ENCODE measurements around the gene PDLIM1.

The PDLIM1 gene

DNA sequence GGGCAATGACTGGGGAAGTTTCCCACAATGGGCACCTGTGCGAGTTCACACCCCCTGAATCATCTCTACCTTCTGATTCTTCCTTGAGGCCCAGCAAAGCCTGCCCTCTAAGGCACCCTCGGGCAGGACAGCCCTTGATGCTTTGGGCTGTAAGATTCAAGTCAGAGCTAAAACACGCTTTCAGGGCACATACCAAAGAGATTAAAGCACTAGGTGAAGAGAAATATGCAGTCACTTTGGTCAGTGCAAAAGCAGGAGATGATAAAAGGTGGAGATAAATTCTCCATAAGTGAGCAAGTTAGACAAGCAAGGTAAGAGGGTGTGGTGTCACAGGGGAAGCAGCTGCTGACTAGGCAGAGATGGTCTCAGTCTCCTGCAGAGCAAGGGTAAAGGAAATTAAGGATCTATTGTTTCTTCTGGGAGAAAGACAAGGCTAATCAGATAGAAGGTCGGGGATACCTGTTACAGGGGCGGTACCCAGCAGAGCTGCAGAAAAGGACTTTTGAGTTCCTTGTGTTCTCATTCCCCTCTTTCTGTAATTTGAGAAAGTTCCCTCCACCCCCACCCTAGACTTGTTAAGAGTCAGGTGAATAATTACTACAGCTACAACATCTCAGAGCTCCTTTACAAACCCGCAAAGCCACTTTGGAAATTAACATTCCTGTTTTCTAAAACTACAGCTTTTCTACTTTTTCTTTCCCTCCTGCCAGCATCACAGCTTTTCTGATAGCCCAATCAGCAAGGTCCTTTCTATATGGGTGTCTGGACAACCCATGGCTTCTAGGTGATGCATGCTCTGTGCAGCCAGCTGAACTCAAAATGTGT is 26.4 kb downstream of the PDLIM1 start:
- DNase-seq (no peak), ATAC-seq (no peak)

- ATAC-seq, result no peak
- DNase-seq, result no peak
Observed at GRCh38 chr10:95263864-95264226, 27.0 kb downstream of the PDLIM1 start.

- no peak for DNase-seq
- no peak for ATAC-seq
Observed at GRCh38 chr10:95262763-95263518, 27.9 kb downstream of the PDLIM1 start.

- no peak for ATAC-seq
- no peak for DNase-seq
Observed at GRCh38 chr10:95261926-95262325, 28.9 kb downstream of the PDLIM1 start.

DNA sequence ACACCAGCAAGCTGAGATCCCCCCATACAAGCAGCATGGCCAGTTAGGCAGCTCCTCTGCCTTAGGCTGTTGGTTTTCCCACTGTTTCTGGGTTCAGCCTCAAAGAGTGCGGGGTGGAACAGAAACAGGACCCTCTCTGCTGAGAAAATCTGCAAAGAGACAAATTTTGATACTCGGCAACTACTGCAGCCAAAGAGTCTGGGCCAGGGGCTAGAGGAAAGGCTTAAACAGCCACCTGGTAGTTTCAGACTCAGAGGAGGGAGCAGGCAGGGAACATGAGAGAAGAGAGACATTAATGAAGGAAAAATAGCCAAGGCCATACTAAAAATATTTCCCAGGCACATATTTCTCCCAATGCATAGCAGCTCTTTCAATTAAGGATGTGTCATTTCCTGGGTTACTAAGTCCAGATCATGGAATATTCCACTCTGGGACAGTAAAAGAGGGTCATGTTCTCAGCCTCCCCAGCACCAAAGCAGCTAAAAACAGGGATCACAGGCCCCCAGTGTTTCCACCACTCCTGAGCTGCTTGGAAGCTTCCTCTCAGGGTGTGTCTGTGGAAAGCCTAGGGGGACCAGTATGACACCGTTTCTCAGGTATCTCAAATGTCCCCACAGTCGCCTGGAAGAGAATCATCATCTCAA is 29.8 kb downstream of the PDLIM1 start:
- DNase-seq, result no peak
- ATAC-seq, result no peak

- no peak for ATAC-seq
- no peak for DNase-seq
Observed at GRCh38 chr10:95260397-95260881, 30.4 kb downstream of the PDLIM1 start.

DNA sequence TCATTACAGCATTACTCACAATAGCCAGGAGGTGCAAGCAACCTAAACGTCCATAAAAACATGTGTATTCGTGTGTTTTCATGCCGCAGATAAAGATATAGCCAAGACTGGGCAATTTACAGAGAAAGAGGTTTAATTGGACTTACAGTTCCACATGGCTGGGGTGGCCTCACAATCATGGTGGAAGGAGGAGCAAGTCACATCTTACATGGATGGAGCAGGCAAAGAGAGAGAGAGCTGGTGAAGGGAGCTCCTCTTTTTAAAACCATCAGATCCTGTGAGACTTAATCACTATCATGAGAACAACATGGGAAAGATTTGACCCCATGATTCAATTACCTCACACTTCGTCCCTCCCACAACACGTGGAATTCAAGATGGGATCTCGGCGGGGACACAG is 33.0 kb downstream of the PDLIM1 start:
- DNase-seq (no peak), ATAC-seq (no peak)

DNA sequence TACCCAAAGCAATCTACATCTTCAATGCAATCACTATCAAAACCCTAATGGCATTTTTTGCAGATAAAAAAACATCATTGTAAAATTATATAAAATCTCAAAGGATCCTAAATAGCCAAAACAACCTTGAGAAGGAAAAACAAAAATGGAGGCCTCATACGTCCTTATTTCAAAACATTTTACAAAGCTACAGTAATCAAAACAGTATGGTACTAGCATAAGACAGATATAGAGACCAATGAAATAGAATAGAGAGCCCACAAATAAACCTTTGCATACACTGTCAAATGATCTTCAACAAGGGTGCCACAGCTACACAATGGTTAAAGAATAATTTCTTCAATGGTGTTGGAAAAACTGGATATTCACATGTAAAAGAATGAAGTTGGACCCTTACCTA is 34.5 kb downstream of the PDLIM1 start:
- ATAC-seq (no peak), DNase-seq (no peak)

GRCh38 chr10:95254629-95255028 is 36.2 kb downstream of the PDLIM1 start:
- DNase-seq (no peak), ATAC-seq (no peak)

DNA sequence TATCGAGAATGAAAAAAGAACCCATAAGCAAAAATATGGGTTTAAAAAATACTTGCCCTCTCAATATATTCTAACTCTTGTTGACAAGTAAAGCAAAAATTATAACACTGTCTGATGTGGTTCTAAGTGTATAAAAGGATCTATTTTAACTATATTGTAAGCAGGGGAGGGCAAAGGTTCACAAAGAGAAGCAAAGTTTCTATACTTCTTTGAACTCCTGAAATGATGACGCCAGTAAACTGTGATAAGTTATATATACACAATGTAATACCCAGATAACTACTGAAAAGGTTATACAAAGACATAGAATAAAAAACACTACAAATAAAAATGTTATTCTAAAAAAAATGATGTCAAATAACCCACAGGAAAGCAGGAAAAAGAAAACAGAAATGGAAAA is 37.1 kb downstream of the PDLIM1 start:
- no peak for DNase-seq

DNA sequence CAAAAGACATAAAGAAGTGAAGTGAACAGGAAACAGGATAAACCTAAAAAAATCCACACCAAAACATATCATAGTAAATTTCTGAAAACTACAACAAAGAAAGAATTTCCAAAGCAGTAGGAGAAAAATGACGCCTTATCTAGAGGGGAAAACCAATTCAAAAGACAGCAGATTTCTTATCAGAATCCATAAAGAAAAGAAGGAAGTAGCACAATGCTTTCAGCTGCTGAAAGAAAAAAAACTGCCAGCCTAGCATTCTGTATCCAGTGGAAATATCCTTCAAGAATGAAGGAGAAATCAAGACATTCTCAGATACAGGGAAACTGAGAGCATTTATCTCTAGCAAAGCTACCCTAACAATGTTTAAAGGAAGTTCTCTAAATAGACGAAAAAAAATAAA is 37.8 kb downstream of the PDLIM1 start:
- ATAC-seq, result no peak
- DNase-seq, result no peak

More for the DNA sequence above, 37.1 kb downstream of the PDLIM1 start:
- ATAC-seq, result no peak

GRCh38 chr10:95250856-95251255 is 39.9 kb downstream of the PDLIM1 start:
- DNase-seq (no peak), ATAC-seq (no peak)

DNA sequence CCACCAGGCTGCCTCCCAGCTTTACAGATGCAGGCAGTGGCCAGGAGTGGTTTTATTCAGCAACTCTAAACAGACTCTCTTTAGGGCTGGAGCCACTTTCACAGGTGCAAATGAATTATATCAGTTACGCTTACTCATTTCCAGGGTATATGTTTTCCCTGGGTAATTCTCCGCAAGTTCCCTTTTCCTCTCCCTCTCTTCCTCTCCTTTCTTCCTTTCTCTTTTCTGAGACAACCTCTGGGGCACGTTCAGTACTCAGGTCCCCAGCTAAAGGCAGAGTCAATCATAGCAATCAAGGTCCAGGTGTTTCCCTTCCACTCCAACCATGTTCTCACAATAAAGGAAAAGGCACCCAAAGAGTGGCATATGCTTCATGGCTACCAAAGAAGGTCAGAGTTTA is 41.3 kb downstream of the PDLIM1 start:
- ATAC-seq (no peak), DNase-seq (no peak)

DNA sequence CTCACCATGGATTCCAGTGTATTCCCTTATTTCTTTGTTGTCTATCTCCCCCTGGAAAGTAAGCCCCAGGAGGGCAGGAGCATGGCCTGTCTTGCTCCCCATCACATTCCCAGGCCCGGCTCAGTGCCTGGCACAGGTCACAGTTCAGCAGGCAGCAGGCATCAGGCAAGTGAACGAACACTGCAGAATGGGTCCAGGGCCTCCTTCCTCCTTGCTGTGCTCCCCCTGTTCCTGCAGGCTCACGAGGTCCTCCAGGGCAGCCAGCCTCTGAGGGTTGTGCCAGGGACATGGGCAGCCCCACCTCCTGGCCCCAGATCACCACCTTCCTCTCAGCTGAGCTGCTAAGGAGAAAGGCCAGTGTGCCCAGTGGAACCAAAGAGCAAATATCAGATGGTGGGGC is 41.8 kb downstream of the PDLIM1 start:
- DNase-seq, result no peak

DNA sequence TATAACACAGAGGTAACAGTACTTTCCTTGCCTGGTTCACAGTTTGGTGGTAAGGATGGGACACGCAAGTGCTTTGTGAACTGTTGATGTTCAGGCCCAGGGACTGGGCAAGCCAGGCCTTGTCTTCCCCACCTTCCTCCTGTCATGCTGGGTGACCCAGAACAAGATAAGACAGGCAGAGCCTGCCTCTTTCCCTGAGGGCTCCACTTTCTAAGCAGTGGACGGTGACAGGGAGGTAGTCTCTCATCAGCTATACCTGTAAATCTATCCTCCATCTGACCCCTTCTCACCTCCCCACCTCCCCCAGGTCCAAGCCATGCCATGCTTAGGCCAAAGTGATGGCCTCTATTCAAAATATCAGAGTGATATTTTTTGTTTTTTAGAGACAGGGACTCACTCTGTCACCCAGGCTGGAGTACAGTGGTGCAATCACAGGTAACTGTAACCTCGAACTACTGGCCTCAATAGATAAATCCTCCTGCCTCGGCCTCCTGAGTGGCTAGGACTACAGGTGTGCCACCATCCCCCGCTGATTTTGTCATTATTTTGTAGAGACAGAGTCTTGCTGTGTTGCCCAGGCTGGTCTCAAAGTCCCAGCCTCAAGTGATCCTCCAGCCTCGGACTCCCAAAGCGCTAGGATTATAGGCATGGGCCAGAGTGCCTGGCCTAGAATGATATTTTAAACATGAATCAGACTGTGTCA is 42.8 kb downstream of the PDLIM1 start:
- no peak for DNase-seq
- no peak for ATAC-seq

More for the DNA sequence above, 41.8 kb downstream of the PDLIM1 start:
- ATAC-seq, result no peak

DNA sequence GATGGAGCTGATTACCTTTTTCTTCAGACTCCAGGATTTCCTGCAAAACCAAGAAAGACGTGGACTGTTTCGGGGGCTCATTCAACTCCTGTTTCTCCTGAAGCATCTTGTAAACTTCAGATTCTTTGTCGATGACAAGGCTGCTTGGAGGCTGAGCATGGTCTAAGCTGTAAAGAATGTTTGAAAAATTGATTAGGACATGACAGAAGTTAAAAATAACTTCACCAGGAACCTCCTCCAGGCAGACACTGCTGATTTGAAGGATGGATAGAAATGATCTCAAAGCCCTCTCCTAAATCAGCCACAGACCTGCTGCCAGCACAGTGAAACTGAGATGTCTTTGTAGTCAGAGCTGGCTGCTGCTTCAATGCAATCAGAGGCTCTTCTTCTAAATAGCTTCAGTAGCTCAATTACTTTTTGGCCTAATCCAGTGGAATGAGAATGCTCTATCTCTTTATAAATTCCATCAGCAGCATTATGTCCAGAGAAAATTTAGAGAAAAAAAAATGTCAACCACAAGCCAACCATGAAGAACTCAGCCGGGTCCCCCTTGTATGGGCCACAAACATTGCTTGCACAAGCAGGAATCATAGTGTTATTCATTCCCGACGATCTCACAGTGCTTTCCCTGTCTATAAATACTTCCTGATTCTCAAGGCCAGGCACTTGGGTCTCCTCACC is 43.5 kb downstream of the PDLIM1 start:
- DNase-seq, result no peak
- no peak for ATAC-seq

- ATAC-seq, result no peak
Observed at GRCh38 chr10:95246582-95247051, 44.2 kb downstream of the PDLIM1 start.

GRCh38 chr10:95245425-95246055 is 45.3 kb downstream of the PDLIM1 start:
- DNase-seq (no peak), ATAC-seq (peak; percentile 30)

More at GRCh38 chr10:95246582-95247051, 44.2 kb downstream of the PDLIM1 start:
- DNase-seq, result peak; percentile 79

DNA sequence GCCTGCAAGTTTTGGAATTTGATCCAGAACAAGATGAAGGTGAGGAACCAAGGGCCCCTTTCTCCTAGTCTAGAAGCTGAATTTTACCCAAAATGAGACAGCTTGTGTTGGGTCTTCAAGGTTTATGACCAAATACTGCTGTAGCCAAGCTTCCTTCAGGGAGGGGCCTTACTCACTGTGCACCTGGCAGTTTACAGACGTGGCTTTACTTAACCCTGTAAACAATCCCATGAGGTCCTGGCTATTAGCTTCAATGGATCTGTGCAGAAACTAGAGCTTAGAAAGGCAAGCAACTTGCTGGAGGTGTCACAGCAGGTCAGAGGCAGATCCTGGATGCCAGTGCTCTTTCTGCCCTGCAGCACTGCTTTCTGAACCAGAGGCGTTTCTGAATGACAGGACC is 46.7 kb downstream of the PDLIM1 start:
- DNase-seq (no peak), ATAC-seq (no peak)

DNA sequence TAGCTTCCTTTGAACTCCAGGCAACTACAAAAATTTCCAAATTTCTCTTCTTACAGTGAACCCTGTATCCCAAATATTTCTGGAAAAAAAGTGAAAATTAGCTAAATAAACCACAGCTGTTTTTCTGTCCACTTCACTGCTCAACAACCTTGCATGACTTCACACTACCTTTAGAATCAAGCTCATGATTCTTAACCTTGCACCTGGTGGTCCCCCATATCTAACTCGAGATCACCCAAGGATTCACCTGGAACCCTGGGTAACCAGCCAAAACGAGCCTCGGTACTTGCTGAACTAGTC is 47.5 kb downstream of the PDLIM1 start:
- no peak for DNase-seq
- ATAC-seq, result no peak
